Measurements from ENCODE around the gene SYNGR1.
"Not testable (repeated sequence)": the region's sequence is repeated elsewhere in the genome, so short reads cannot be mapped to it uniquely, and the experiment has no call there.

SYNGR1 gene

DNA sequence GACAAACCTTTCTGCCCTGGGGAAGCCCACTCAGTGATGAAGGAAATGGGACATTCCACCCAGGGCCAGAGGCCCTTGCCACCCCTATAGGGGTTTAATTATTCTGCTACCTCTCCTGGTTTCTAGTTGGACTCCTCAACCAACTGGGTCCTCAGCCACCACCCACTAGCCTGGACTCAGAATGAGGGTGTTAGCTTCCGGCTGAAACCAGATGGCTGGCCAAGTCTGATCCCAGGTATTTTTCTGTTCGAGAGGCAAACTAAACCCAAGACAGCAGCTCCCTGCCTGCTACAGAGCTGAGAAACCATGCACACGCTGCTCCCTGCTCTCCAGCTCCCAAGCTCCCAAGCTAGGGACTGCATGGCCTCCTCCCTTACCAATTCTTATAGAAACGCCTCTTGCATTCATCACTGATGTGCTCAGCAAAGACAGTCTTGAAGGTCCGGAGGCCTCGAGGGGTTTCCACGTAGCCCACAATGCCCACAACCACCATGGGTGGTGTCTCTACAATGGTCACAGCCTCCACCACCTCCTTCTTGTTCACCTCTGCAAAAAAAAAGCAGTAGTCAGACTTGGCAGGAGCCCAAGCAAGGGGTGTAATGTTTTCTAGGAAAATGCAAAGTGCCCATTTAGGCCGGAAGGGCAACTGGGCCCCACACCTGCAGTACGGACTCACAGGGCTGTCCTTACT is 32.6 kb upstream of the SYNGR1 start:
- DNase-seq (ENCODE audit: low read depth): no peak

DNA sequence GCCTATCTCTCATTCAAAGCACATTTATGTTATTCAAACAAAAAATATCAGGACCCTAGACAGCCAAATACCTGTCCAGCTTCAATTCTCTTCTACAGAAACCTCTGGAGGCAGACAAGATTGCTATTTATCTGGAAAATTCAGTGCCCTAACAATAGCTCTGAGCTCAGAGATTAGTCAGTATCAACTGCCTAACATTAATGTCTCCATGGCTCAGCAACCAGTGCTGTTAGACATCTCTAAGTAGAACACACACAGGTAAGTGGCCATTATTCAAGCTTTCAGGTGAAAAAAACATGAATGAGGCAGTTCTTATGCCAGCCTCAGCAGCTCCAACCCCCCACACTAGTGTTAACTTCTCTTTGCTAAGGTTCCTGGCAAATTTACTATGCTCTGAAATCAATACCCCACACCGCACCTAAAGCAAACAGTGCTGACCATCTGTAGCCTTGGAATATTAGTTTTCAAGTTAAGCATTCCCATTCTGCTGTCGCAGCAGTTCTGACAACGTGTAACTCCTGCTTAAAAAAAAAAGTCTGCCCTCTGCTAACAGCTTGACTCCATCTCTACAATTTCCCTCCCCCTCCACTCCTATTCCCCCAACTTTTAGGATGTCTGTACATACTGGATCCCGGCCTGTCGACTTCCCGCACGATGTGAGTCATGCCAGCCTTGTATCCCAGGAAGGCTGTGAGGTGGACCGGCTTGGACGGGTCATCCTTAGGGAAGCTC is 31.9 kb upstream of the SYNGR1 start:
- no peak for DNase-seq (ENCODE audit: low read depth)

DNA sequence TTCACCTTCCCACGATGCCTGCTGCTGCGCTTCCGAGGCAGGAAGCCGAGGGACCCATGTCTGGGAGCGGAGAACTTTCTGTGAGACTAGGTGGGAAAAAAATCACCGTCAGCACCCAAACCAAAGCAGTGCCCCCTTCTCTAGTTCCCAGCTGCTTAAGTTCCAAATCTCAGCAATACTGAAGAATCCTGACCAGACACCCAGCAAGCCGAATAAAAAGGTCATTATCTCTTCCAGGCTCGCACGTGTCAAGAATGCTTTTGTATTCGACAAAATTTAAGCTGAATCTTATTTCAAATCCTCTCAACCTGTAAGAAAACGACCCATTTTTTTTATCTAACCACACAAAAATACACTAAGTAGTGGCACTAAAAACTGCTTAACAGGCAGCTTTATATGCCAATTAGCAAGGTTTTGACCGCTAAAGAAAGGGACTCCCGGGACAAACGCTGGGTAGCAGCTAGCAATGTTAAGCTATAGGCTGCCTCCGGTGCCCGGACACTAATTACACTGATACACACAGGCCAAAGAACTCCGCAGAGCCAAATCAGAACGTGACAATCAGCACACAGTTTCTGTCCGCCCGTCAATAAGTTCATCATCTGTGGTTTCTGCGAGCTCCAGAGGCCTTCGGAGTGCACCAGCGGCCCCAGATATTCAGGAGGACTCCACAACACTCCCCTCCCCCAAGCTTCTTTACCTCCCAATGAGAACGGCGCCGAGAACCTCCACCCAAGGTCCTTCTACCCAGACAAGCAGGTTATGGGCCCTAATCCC is 31.1 kb upstream of the SYNGR1 start:
- DNase-seq (ENCODE audit: low read depth): no peak

DNA sequence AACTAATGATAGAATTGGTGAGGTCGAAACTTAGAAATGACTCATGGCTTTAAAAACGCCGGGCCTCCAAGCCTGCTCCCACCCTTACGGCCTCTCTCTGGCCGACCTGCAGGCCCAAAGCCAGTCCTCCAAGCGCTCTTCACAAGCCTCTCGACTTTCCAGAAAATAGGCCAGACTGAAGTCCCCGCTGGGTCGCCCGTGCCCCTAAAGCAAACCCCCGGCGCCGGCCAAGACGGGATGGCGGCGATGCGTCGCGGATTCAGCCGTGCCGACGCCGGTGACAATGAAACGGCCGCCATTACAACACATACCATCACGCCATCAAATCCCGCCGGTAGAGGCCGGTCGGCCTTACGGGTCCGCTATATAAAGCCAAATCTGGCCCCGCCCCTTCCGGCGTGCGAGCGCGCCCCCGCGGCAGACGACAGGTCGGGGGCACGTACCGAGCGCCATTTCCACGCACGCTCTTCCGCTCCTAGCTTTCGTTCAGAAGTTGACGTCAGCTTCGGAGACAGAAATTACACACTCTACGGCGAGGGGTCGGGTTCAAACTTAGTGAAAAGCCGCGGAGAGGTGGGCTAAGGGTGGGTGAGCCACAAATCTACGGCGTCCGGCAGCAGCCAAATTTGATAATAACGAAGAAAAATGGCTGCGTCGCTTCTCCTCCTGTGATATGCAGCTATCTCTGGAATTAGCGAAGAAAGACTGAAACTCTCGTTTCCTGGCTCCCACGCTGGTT is 30.3 kb upstream of the SYNGR1 start, which contains the start of gene RPL3:
RPL3 (minus strand) TSS at position 340 of the 739 bp plus-strand sequence; CDS start at position 314, 26 bp downstream.
- DNase-seq (ENCODE audit: low read depth): peak; percentile 88

DNA sequence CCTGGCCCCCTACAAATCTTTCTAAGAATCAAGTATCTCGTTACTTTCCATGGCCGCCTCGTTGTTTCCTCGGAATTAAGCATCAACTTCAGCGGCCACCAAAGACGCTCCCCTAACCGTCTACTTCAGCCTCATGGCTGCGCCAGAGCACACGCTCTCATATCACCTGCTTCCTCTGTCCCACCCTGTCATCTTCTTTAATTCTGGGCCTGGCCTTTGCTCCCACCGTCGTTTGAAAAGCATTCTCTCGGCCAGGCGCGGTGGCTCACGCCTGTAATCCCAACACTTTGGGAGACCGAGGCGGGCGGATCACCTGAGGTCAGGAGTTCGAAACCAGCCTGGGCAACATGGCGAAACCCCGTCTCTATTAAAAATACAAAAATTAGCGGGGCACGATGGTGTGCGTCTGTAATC is 29.2 kb upstream of the SYNGR1 start:
- not testable (repeated sequence) for DNase-seq (ENCODE audit: low read depth)

DNA sequence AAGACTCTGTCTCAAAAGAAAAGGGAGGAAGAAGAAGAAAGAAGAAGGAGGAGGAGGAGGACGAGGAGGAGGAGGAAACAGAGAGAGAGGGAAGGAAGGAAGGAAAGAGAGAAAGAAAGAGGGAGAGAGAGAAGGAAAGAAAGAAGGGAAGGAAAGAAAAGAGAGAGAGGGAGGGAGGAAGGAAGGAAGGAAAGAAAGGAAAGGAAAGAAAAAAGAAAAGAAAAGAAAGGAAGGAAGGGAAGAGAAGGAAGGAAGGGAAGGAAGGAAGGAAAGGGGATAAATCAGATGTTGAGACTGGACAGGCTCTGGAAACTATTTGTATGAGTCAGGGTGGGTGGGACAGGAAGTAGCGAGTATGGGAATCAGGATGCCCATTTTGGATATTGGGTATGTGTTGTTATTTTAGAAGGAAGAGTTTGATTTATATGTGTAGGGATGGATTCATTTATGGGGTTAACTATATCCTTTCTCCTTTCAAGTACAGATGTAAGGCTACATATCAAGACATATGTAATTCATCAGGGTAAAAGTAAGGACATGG is 24.3 kb upstream of the SYNGR1 start:
- DNase-seq (ENCODE audit: low read depth): no peak

DNA sequence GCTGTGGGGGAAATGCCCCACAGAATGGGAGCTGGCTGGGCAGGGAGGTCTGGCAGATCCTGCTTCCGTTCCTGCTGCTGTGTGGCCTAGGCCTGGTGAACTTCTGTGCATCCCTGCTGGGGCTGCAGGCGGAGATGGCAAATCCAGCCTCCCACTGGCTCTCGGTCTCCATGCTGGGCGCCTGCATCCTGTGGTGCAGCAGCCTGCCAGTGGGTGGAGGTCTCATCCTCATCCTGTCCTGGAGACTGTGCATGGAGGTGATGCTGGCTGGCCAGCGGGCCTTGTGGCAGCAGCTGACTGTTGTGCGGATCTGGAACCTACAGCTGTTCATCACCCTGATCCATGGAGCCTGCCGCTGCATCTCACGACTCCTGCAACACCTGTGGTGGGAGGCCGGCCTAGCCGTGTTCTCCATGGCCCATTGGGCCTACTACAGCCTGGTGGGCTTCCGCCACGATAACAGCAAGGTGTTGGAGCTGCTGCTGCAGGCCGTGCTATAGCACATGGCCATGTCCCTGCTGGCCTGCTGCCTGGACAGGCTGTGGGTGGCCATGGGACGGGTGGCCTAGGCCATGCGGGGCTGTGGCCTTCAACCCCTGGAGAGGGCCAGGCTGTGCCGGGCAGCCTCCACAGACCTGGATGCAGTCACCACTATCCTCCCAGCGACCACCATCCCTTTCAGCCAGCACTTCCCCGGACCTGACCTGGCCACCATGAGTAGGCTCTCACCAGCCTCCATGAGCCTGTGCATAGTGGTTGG is 21.6 kb upstream of the SYNGR1 start:
- no peak for DNase-seq (ENCODE audit: low read depth)

DNA sequence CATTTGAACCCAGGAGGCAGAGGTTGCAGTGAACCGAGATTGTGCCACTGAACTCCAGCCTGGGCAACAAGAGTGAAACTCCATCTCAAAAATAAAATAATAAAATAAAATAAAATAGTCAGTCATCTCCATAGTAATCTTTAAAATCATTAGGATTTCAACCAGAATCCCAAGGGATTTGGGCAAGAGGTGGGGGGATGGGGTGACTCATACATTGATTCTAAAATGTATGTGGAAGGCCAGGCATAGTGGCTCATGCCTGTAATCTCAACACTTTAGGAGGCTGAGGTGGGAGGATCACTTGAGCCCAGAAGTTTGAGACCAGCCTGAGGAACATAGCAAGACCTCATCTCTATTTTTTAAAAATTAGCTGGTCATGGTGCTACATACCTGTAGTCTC is 19.2 kb upstream of the SYNGR1 start:
- DNase-seq (ENCODE audit: low read depth): not testable (repeated sequence)

DNA sequence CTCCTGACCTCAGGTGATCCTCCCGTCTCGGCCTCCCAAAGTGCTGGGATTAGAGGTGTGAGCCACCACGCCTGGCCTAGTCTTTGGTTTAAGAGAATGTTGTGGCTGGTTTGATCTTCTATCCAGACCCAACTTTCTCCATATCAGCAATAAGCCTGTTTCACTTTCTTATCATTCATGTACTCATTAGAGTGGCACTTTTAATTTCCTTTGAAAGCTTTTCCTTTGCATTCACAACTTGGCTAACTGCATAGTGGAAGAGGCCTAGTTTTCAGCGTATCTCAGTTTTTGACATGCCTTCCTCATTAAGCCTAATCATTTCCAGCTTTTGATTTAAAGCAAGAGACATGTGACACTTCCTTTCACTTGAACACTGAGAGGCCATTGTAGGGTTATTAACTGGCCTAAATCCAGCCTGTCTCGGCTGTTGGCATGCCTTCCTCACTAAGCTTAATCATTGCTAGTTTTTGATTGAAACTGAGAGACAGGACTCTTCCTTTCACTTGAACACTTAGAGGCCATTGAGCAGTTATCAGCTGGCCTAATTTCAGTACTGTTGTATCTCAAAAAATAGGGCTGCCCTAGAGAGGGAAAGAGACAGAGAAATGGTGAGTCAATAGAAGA is 17.2 kb upstream of the SYNGR1 start:
- no peak for DNase-seq (ENCODE audit: low read depth)

DNA sequence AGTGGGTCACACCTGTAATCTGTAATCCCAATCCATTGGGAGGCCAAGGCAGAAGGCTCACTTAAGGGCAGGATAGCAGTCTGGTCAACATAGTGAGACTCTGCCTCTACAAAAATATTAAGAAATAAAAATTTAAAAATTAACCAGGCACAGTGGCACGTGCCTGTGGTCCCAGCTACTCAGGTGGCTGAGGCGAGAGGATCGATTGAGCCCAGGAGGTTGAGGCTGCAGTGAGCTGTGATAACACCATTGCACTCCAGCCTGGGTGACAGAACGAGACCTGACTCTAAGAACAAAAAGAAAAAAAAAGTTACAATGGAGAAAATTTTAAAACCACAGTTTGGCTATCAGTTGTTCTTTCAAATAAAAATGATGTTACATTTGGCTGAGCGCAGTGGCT is 13.4 kb upstream of the SYNGR1 start:
- no peak for DNase-seq (ENCODE audit: low read depth)

DNA sequence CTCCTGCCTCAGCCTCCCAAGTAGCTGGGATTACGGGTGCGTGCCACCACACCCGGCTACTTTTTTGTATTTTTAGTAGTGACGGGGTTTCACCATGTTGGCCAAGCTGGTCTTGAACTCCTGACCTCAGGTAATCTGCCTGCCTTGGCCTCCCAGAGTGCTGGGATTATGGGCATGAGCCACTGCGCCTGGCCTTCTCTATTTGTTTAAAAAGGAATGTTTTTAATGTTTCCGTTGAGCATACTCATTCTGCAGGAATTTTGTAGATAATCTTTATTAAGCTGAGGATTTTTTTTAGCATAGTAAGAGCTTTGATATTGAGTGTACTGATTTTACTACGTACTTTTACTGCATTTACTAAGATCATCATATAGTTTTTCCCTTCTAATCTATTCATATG is 10.0 kb upstream of the SYNGR1 start:
- not testable (repeated sequence) for DNase-seq (ENCODE audit: low read depth)

DNA sequence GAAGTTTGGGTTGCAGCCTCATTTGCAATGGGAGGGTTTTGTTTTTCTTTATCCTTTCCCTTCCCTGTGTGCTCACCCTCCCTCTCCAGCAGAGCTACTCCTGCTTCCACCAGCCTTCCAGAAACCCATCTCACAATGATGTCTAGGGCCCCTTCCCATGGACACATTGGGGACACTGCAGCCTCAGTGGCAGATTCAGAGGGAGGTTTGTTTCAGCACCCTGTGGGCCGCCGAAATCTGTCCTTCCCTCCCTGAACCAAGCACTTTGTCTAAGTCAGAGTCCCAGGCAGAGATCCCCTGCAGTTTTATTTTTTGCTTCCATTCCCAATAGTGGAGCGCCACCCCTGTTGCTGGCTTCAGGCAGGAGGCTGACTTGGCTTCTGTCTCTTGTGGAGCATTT is 8.6 kb upstream of the SYNGR1 start:
- DNase-seq (ENCODE audit: low read depth): no peak

DNA sequence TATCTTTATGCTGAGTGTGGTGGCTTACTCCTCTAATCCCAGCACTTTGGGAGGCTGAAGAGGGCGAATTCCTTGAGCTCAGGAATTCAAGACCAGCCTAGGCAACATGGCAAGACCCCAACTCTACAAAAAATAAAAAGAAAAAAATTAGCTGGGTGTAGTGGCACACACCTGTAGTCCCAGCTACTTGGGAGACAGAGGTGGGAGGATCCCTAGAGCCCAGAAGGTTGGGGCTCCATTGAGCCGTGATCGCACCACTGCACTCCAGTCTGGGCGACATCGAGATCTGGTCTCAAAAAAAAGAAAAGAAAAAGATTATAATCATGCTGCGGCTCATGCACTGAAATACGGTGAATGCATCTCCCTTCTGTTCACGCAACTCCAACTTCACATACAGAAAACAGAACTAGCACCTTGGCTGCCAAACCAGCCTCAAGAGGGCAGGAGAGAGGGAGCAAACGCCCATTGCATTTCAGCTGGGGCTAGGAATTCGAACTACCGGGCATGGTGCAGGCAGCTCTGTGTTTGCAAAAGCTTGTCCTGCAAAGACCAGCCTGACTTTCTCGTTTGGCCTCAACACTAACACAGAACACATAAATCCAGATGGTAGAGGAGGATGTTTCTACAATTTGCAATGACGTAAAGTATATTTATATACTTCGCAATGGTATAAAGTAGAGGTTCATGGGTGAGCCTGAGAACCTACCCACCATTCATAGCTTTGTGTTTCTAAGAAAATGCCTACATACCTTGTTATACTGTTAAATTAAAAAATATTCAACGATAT is 6.3 kb upstream of the SYNGR1 start:
- no peak for DNase-seq (ENCODE audit: low read depth)

DNA sequence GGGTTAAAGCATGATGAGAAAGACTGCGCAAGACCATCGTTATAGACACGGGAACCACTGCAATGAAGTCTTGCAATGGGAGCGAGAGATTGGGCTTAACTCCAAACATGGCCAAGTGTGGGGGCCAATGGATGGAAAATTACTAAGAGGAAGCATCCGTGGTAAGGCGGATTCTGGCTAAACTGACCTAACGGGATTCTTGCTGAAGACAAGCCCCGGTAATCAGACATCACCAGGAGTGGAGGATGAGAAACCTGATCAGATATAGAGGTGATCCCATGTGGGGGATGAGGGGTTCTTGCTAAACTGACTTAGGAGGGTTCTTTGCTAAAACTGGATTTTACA is 5.8 kb upstream of the SYNGR1 start:
- no peak for DNase-seq (ENCODE audit: low read depth)

DNA sequence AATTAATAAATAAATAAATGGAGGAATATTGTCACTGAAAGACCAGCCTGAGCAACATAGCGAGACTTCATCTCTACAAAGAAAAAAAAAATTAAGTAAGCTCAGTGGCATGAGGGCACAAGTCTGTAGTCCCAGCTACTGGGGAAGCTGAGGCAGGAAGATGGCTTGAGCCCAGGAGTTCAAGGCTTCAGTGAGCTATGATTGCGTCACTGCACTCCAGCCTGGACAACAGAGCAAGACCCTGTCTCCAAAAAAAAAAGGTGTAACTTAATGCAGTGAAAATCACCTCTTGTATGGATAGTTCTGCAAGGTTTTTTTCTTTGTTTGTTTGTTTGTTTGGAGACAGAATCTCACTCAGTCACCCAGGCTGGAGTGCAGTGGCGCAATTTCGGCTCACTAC is 4.6 kb upstream of the SYNGR1 start:
- DNase-seq (ENCODE audit: low read depth): no peak

DNA sequence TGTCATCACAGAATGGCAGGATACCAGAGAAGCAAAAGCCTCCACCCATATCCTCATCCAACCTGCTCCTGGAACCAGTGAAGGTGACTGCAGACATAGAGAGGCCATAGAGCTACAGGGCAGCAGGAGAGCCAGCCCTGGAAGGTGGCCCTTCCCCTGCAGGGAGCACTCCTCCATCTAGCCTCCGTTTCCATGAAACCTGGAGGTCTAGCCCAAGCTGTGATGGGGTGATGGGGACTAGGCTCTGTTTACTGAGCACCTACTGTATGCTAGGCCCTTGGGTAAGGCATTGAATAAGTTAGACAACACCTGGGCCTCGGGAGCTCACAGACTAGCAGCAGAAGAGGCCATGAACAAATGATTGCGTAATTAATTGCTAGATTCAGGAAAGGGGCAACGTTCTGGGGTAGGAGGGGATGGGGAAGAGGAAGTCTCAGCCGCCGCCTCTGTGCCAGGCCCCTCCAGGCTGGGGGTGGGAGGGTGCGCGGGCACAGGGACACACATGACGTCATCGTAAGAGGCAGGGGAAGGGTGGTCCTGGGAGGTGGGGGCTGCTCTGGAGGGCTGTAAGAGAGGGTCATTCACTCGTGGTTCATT is 784 bp upstream of the SYNGR1 start:
- DNase-seq (ENCODE audit: low read depth): no peak

DNA sequence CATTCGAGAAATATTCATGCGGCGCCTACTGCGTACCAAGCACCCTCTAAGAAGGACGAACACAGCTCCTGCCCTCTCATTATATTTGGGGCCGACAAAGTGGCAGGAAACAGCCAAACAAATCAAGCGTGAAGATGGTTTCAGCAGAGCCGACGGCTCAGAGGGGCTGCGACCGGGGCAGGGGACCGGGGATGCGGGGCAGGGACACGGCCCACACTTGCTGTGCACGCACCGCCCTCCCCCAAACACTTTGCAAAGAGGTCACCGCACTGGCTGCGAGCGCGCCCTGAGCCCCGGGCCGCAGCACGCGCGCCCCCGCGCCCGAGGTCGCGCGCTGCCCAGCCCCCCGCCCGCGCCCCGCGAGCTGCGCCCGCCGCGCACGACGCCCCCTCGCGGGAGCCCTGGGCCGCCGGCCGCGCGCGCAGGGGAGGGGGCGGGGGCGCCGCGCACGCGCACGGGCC is 255 bp upstream of the SYNGR1 start:
- no peak for DNase-seq (ENCODE audit: low read depth)

DNA sequence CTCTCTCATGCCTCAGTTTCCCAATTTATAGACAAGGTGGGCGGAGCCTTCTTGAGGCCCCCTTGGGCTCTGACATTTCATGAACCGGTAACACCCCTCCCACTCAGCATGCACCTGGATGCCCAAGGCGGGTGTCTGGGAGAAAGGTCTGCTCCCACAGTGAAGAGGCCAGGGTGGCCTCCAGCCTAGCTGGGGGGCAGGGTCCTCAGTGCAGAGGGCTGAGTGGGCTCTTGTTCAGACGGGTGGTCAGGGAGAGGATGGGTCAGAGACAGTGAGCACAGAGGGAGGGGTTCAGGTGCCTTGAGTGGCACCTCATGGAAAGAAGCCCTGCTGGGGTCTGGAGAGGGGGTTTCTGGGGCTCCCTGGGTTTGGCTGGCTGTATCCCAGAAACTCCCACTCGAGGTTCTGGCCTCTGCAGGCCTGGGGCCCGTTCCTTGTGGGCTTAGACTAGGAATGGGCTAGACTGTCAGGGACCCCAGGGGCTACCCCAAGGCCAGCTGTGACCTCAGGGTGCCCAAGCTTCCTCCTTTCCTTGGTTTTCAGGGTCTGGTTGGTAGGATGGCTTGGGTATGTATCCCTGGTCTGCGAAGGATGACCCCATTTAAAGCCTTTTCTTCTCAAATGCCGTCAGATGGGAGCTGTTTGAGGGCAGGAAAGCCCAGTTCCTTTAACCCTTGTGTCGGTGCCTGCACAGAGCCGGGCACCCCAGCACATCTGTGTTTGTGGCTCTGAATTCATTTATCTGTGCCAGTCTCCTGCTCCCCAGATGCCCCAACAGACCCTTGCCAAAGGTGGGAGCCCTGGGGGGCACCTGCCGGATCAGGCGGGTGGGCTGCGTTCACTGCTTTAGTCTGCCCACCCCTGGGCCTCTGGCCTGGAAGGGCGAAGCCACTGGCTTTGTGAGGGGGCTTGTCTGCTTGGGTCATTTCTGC is 1.2 kb downstream of the SYNGR1 start:
- no peak for DNase-seq (ENCODE audit: low read depth)

All from GM04503 (cell line).